Measurements from ENCODE around the gene ALDH1A1.

- no peak for TF ChIP-seq CTCF (IDR thresholded peaks at IDR 0.05)
- TF ChIP-seq POLR2A (IDR thresholded peaks at IDR 0.05; ENCODE audit: low read depth), result no peak
- TF ChIP-seq POLR2AphosphoS5 (IDR thresholded peaks at IDR 0.05), result no peak
Measured at GRCh38 chr9:72907421-72907820, 45.4 kb downstream of the ALDH1A1 start.
